SU-DHL-6 (cell line): ENCODE measurements around the gene NCAPD3.

Experiments
- H2AFZ ChIP-seq: fragments of 200-600 bp; sonication (generic); 2 replicates; pipeline ENCODE4 v1.6.1; 2014; ENCODE audit warnings: low read depth, mild to moderate bottlenecking, moderate library complexity, mixed read lengths, antibody characterized with exemption, low read length; ENCODE audit not compliant: severe bottlenecking
- H3F3A ChIP-seq: fragments of 200-600 bp; shearing (Covaris generic); 2 replicates; pipeline ENCODE4 v1.6.0; 2016; ENCODE audit warnings: antibody characterized with exemption, mild to moderate bottlenecking; ENCODE audit not compliant: insufficient read depth
- H3K27ac ChIP-seq: fragments of 200-600 bp; sonication (generic); 2 replicates; pipeline ENCODE4 v1.5.1; 2016; ENCODE audit warnings: low read depth, mild to moderate bottlenecking, low read length, moderate library complexity, mixed read lengths
- H3K27me3 ChIP-seq: fragments of 200-600 bp; sonication (generic), shearing (Covaris generic); 2 replicates; pipeline ENCODE4 v1.6.0; 2014; ENCODE audit warnings: mild to moderate bottlenecking, low read length
- H3K36me3 ChIP-seq: fragments of 200-600 bp; sonication (generic); 2 replicates; pipeline ENCODE4 v1.6.1; 2014; ENCODE audit warnings: mild to moderate bottlenecking, low read length, mixed read lengths
- H3K4me2 ChIP-seq: fragments of 300-600, 200-600 bp; shearing (Covaris generic), sonication (generic); 2 replicates; pipeline ENCODE4 v1.6.0; 2014; ENCODE audit warnings: low read length, low read depth, mild to moderate bottlenecking; ENCODE audit not compliant: poor library complexity, severe bottlenecking
- H3K4me3 ChIP-seq: fragments of 200-600 bp; sonication (generic); 2 replicates; pipeline ENCODE4 v1.5.1; 2014; ENCODE audit warnings: antibody characterized with exemption, low read length, mild to moderate bottlenecking, mixed read lengths; ENCODE audit not compliant: insufficient read depth, poor library complexity, severe bottlenecking
- H3K79me2 ChIP-seq: fragments of 200-600 bp; sonication (generic); 2 replicates; pipeline ENCODE4 v1.6.1; 2014; ENCODE audit warnings: mild to moderate bottlenecking, low read length, moderate library complexity; ENCODE audit not compliant: insufficient read depth
- H3K9ac ChIP-seq: fragments of 200-600 bp; sonication (generic); 2 replicates; pipeline ENCODE4 v1.7.0; 2014; ENCODE audit warnings: mild to moderate bottlenecking, low read length
- H3K9me2 ChIP-seq: fragments of 200-600 bp; sonication (generic); replicated peaks from 2 replicates; pipeline ENCODE4 v1.6.1; 2014; ENCODE audit warnings: low read length; ENCODE audit not compliant: insufficient read depth
- H3K9me3 ChIP-seq: fragments of 200-600 bp; sonication (generic); 2 replicates; pipeline ENCODE4 v1.6.1; 2014; ENCODE audit warnings: low read length, mixed read lengths; ENCODE audit not compliant: insufficient read depth
- H4K20me1 ChIP-seq: fragments of 200-600 bp; sonication (generic); 2 replicates; pipeline ENCODE4 v1.6.1; 2014; ENCODE audit warnings: low read depth, mild to moderate bottlenecking, antibody characterized with exemption, low read length, moderate library complexity, mixed read lengths
- CTCF ChIP-seq: fragments of 200-600 bp; sonication (generic); IDR thresholded peaks from one replicate; pipeline ENCODE4 v1.5.1; 2017; ENCODE audit warnings: antibody characterized with exemption, mild to moderate bottlenecking, low read length, moderate library complexity; ENCODE audit not compliant: insufficient read depth, poor library complexity, severe bottlenecking
- EZH2phosphoT487 ChIP-seq: fragments of 200-600 bp; sonication (generic), shearing (Covaris generic); conservative IDR thresholded peaks from 2 replicates; pipeline ENCODE4 v1.6.1; 2018; ENCODE audit warnings: mild to moderate bottlenecking, antibody characterized with exemption, low read length, moderate library complexity, mixed read lengths

The NCAPD3 gene

GRCh38 chr11:134236834-134237556 is 13.2 kb upstream of the NCAPD3 start:
- H3K9me2 ChIP-seq, result no peaks in the 10 kb centered on the region
- H3K9ac ChIP-seq, result no peak overlapping the region
- no peaks in the 10 kb centered on the region for H3K79me2 ChIP-seq
- no peaks in the 10 kb centered on the region for H3K9me3 ChIP-seq
- no peak overlapping the region for H2AFZ ChIP-seq
- H3F3A ChIP-seq, result no peaks in the 10 kb centered on the region
- no peaks in the 10 kb centered on the region for H4K20me1 ChIP-seq
- H3K36me3 ChIP-seq, result no peaks in the 10 kb centered on the region
- no peak overlapping the region for H3K4me2 ChIP-seq
- H3K27me3 ChIP-seq, result no peaks in the 10 kb centered on the region
- no peak overlapping the region for H3K4me3 ChIP-seq
- no peak overlapping the region for H3K27ac ChIP-seq
- TF ChIP-seq CTCF, result no peak
- no peak for TF ChIP-seq EZH2phosphoT487

DNA sequence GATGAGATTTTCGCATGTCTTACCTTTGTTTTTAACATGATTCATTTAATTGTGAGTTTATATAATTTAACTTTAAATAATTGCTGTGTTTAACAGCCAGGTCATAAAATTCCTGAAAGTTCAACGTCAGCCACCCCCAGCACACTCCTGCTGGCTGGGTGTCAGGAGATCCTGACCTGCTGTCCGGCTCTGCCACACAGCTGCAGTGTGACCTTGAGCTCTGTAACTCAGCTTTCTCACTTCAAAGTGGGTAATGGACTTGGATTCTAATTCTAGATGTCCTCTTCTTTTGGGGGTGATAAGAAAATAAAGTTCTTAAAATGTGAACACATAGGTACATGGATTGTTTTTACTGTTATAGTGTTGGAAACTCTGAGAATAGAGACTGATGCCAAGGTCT is 11.6 kb upstream of the NCAPD3 start:
- Histone ChIP-seq H3K36me3 (no peaks in the 10 kb centered on the region), H3K27me3 (no peaks in the 10 kb centered on the region), H3K9me3 (no peaks in the 10 kb centered on the region), H3F3A (no peaks in the 10 kb centered on the region), H3K27ac (no peak overlapping the region), H3K79me2 (no peaks in the 10 kb centered on the region), H4K20me1 (no peaks in the 10 kb centered on the region), H3K4me3 (no peak overlapping the region), H2AFZ (no peak overlapping the region), H3K9me2 (no peaks in the 10 kb centered on the region), H3K4me2 (no peak overlapping the region), H3K9ac (no peak overlapping the region)
- TF ChIP-seq CTCF (no peak), EZH2phosphoT487 (no peak)

GRCh38 chr11:134233729-134234179 is 10.0 kb upstream of the NCAPD3 start:
- no peaks in the 10 kb centered on the region for H3K9me3 ChIP-seq
- H4K20me1 ChIP-seq, result no peaks in the 10 kb centered on the region
- no peaks in the 10 kb centered on the region for H3K27me3 ChIP-seq
- H3K9ac ChIP-seq, result no peak overlapping the region
- H3K4me3 ChIP-seq, result no peak overlapping the region
- H3K36me3 ChIP-seq, result no peaks in the 10 kb centered on the region
- no peak overlapping the region for H2AFZ ChIP-seq
- no peaks in the 10 kb centered on the region for H3K9me2 ChIP-seq
- TF ChIP-seq EZH2phosphoT487 (no peak), CTCF (no peak)
- H3K27ac ChIP-seq, result no peak overlapping the region
- H3K79me2 ChIP-seq, result no peaks in the 10 kb centered on the region
- no peak overlapping the region for H3K4me2 ChIP-seq
- H3F3A ChIP-seq, result no peaks in the 10 kb centered on the region
